Measurements from ENCODE around the gene BLOC1S4. TPM values are rescaled to one million over a fixed set of nuclear protein-coding genes. Genes with fewer than 3 reads are reported as not detected.
A peak's percentile ranks its signal among the peaks of the same experiment; 100 is the strongest.
"Not testable (repeated sequence)": the region's sequence is repeated elsewhere in the genome, so short reads cannot be mapped to it uniquely, and the experiment has no call there.

BLOC1S4 gene
- total RNA-seq, 4 donors from 2014 or later, result 1.00 to 18.8 (median 12.4) TPM

DNA sequence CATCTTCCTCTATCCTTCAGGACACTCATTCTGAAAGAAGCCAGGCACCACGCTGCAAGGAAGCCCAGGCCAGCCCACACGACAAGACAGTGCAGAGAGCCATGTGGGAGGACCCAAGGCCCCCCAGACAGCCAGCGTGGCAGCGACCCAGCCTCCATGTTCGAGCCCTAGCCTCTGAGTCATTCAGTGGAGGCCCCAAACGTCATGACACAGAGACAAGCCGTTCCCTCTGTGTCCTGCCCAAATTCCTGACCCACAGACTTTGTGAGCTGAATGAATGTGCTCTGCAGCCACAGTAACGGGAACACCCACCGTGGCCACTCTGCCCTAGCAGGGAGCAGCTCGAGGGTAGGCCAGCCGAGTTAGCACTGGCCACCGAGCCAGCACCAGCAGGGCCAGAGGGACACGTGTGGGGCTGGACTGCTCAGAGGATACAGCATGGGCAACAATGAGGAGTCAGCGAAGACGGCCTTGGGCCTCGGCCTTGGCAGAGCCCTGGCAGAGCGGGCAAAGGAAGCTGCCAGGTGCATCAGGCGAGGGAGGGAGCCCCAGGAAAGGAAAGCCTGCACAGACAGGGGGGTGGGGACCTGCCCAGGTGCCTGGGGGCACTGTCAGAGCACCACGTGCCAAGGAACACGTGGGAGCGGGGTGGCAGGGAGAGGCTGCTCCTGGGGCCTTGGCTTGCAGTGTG lies 8.6 kb downstream of the BLOC1S4 start:
- no peaks in the 10 kb centered on the region for H3K36me3 ChIP-seq
- H3K4me3 ChIP-seq, result no peak overlapping the region
- in situ Hi-C loops (cut with MboI; ENCODE audit: low pct_ligation_motif_present in 1 of 4, low pct_unique_long_range_greater_than_20kb in 1 of 4, low sequenced_read_pairs in 3 of 4) (loop anchor here in 3 of 4 donors (10.0 to 25.0 kb wide), 4 partner anchors 160 to 350 kb away; partner anchors contain the start of gene GRPEL1 (in 2 of the 3)), intact Hi-C loops (cut with DNase I; ENCODE audit: low total_unique reads) (loop anchor here (5.0 kb wide), 2 partner anchors 58 to 348 kb away; partner anchors contain the start of gene KIAA0232)
- DNase-seq, result no peak
- WGBS, 2 donors (ENCODE audit: low coverage in 1 of 2), result 88% methylated on average over 21 of the region's 21 CpGs; no CpG with 5 or more reads in 1 of the 2 donors
- no peaks in the 10 kb centered on the region for H3K9me3 ChIP-seq
- no peaks in the 10 kb centered on the region for H3K27me3 ChIP-seq
- no peak overlapping the region for H3K27ac ChIP-seq
- peaks cover 0 to 14% (median 2%) of the 10 kb centered on the region in 4 donors for H3K4me1 ChIP-seq
- TF ChIP-seq POLR2A (IDR thresholded peaks at IDR 0.05) (no peak), EP300 (IDR thresholded peaks at IDR 0.05; ENCODE audit: low read depth) (no peak), POLR2AphosphoS5 (IDR thresholded peaks at IDR 0.05) (no peak)
- TF ChIP-seq, protein P1, sequence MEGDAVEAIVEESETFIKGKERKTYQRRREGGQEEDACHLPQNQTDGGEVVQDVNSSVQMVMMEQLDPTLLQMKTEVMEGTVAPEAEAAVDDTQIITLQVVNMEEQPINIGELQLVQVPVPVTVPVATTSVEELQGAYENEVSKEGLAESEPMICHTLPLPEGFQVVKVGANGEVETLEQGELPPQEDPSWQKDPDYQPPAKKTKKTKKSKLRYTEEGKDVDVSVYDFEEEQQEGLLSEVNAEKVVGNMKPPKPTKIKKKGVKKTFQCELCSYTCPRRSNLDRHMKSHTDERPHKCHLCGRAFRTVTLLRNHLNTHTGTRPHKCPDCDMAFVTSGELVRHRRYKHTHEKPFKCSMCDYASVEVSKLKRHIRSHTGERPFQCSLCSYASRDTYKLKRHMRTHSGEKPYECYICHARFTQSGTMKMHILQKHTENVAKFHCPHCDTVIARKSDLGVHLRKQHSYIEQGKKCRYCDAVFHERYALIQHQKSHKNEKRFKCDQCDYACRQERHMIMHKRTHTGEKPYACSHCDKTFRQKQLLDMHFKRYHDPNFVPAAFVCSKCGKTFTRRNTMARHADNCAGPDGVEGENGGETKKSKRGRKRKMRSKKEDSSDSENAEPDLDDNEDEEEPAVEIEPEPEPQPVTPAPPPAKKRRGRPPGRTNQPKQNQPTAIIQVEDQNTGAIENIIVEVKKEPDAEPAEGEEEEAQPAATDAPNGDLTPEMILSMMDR (IDR thresholded peaks at IDR 0.05), result no peak

DNA sequence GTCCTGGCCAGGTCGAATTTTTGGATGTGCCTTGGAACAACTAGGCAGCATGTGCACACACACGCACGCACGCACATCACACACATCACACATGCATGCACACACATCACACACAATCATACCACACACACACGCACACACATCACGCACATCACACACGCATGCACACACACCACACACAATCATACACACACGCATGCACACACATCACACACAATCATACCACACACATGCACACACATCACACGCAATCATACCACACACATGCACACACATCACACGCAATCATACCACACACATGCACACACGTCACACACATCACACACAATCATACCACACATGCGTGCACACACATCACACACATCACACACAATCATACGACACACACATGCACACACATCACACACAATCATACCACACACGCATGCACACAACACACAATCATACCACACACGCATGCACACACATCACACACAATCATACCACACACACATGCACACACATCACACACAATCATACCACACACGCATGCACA lies 9.5 kb downstream of the BLOC1S4 start:
- 91 to 98% methylated on average over 5 to 16 of the region's 16 CpGs for WGBS, 2 donors (ENCODE audit: low coverage in 1 of 2)
- H3K27me3 ChIP-seq; H3K9me3 ChIP-seq; H3K36me3 ChIP-seq; intact Hi-C loops (cut with DNase I; ENCODE audit: low total_unique reads); H3K27ac ChIP-seq; H3K4me3 ChIP-seq; DNase-seq; H3K4me1 ChIP-seq: not testable (repeated sequence)
- in situ Hi-C loops (cut with MboI; ENCODE audit: low pct_ligation_motif_present in 1 of 4, low pct_unique_long_range_greater_than_20kb in 1 of 4, low sequenced_read_pairs in 3 of 4), result loop anchor here in 2 of 4 donors (10.0 to 25.0 kb wide), 3 partner anchors 159 to 349 kb away; partner anchors contain the start of gene GRPEL1 (in 1 of the 2)

DNA sequence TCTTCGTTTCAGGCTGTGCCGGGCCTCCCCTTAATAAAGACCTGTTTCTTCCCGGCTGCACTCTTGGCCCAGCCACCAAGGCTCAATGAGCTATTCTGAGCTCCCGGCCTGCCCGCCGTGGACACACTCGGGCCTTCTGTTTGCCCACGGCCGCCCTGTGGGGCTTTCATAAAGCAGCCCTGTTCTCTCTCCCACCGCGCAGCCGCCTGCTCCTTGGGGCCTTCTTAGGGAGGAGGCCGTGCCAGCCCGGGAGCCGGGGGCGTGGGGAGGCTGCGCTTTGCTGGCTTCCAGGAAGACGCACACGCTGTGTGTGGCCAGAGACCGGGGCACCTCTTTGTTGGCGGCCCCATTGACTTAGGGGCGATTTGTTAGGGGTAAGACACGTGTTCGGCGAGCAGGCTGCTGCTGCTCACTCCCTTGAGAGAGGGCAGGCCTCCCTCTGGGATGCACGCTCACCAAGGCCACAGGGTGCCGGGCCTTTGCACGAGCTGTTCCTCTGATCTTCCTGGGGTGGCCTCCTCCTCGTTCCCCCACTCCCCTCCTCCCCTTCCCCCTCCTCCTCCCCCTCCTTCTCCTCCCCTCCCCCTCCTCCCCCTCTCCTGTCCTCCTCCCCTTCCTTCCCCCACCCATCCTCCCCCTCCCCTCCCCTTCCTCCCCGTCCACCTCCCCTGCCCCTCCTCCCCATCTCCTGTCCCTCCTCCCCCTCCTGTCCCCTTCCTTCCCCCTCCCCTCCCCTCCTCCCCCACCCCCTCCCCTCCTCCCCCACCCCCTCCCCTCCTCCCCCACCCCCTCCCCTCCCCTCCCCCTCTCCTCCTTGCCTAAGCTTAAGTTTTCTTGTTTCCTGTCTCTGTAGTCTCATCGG lies 11.3 kb downstream of the BLOC1S4 start:
- Histone ChIP-seq H3K4me1 (peaks cover 0 to 8% (median 1%) of the 10 kb centered on the region in 4 donors), H3K27ac (peak overlapping the region in 1 of 4 donors; percentile 13), H3K27me3 (no peaks in the 10 kb centered on the region), H3K9me3 (no peaks in the 10 kb centered on the region), H3K36me3 (no peaks in the 10 kb centered on the region), H3K4me3 (no peak overlapping the region)
- 67 to 74% methylated on average over 3 to 26 of the region's 31 CpGs for WGBS, 2 donors (ENCODE audit: low coverage in 1 of 2)
- TF ChIP-seq POLR2AphosphoS5 (IDR thresholded peaks at IDR 0.05), result no peak
- no peak for TF ChIP-seq EP300 (IDR thresholded peaks at IDR 0.05; ENCODE audit: low read depth)
- TF ChIP-seq, protein P1 (IDR thresholded peaks at IDR 0.05), result no peak
- TF ChIP-seq POLR2A (IDR thresholded peaks at IDR 0.05), result no peak
- DNase-seq, result no peak
- intact Hi-C loops (cut with DNase I; ENCODE audit: low total_unique reads) (no loop called here), in situ Hi-C loops (cut with MboI; ENCODE audit: low pct_ligation_motif_present in 1 of 4, low pct_unique_long_range_greater_than_20kb in 1 of 4, low sequenced_read_pairs in 3 of 4) (loop anchor here in 2 of 4 donors (10.0 to 25.0 kb wide), 3 partner anchors 157 to 347 kb away; partner anchors contain the start of gene GRPEL1 (in 1 of the 2))

DNA sequence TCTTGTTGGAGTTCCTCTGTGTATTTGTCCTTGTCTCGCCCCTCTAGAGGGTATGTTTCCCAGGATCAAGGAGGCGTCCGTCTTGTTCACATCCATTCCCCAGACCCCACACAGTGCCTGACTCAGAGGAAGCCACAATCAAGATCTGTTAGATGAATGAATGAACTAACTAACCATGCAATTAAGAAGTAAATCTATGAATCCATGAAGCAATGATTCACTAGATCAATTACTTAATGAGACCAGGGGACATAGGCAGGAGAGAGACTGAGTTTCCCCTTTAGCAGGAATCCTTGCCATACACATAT lies 11.9 kb downstream of the BLOC1S4 start:
- Histone ChIP-seq H3K27ac (no peak overlapping the region), H3K36me3 (no peaks in the 10 kb centered on the region), H3K4me1 (peaks cover 0 to 14% (median 7%) of the 10 kb centered on the region in 4 donors), H3K4me3 (no peak overlapping the region), H3K27me3 (no peaks in the 10 kb centered on the region), H3K9me3 (no peaks in the 10 kb centered on the region)
- 76 to 86% methylated on average over 3 of the region's 3 CpGs for WGBS, 2 donors (ENCODE audit: low coverage in 1 of 2)
- DNase-seq, result no peak
- intact Hi-C loops (cut with DNase I; ENCODE audit: low total_unique reads), result no loop called here
- in situ Hi-C loops (cut with MboI; ENCODE audit: low pct_ligation_motif_present in 1 of 4, low pct_unique_long_range_greater_than_20kb in 1 of 4, low sequenced_read_pairs in 3 of 4), result loop anchor here in 2 of 4 donors (10.0 to 25.0 kb wide), 3 partner anchors 157 to 347 kb away; partner anchors contain the start of gene GRPEL1 (in 1 of the 2)
- TF ChIP-seq, protein P1 (IDR thresholded peaks at IDR 0.05), result no peak
- TF ChIP-seq POLR2A (IDR thresholded peaks at IDR 0.05) (no peak), EP300 (IDR thresholded peaks at IDR 0.05; ENCODE audit: low read depth) (no peak), POLR2AphosphoS5 (IDR thresholded peaks at IDR 0.05) (no peak)
